ENCODE measurements around the gene SAMSN1. TPM values are rescaled to one million over a fixed set of nuclear protein-coding genes. Genes with fewer than 3 reads are reported as not detected.
"Not testable (repeated sequence)": the region's sequence is repeated elsewhere in the genome, so short reads cannot be mapped to it uniquely, and the experiment has no call there.

Gene SAMSN1
- total RNA-seq, 4 donors from 2014 or later = 0.29 to 3.0 (median 1.8) TPM

DNA sequence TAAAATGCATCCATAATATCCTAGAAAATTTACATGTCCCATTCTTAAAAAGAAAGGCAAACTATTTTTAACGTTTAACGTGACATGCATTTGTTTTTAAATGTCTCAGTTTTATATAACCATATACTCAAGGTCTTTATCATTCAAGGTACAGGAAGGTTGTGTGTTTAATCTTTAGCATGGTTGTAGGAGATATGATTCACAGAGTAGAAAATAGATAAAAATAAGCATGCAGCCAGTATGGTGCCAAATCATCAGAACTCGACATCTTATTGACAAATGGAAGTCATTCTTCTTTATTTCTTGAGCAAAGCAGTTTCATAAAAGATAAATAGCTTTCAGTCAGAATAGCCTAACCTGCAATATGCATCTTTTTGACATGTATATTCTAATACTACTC lies 51.0 kb downstream of the SAMSN1 start:
- no peaks in the 10 kb centered on the region for H3K27me3 ChIP-seq
- intact Hi-C loops (cut with DNase I; ENCODE audit: low total_unique reads) = no loop called here
- no peaks in the 10 kb centered on the region for H3K36me3 ChIP-seq
- no peak for DNase-seq
- H3K4me3 ChIP-seq = no peak overlapping the region
- TF ChIP-seq CTCF (IDR thresholded peaks at IDR 0.05) (no peak), POLR2A (IDR thresholded peaks at IDR 0.05) (no peak)
- no peaks in the 10 kb centered on the region for H3K4me1 ChIP-seq
- no peaks in the 10 kb centered on the region for H3K9me3 ChIP-seq
- H3K27ac ChIP-seq = no peak overlapping the region

DNA sequence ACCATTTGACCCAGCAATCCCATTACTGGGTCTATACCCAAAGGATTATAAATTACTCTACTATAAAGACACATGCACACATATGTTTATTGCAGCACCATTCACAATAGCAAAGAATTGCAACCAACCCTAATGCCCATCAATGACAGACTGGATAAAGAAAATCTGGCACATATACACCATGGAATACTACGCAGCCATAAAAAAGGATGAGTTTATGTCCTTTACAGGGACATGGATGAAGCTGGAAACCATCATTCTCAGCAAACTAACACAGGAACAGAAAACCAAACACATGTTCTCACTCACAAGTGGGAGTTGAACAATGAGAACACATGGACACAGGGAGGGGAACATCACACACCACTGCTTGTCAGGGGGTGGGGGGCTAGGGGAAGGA lies 51.9 kb downstream of the SAMSN1 start:
- H3K27ac ChIP-seq; H3K36me3 ChIP-seq; intact Hi-C loops (cut with DNase I; ENCODE audit: low total_unique reads); H3K4me1 ChIP-seq; H3K4me3 ChIP-seq; H3K9me3 ChIP-seq; H3K27me3 ChIP-seq; DNase-seq: not testable (repeated sequence)

- Histone ChIP-seq H3K9me3 (no peaks in the 10 kb centered on the region), H3K27me3 (no peaks in the 10 kb centered on the region), H3K27ac (no peak overlapping the region), H3K4me1 (no peaks in the 10 kb centered on the region), H3K4me3 (no peak overlapping the region), H3K36me3 (no peaks in the 10 kb centered on the region)
- DNase-seq = no peak
- TF ChIP-seq CTCF (IDR thresholded peaks at IDR 0.05) = no peak
- no peak for TF ChIP-seq POLR2A (IDR thresholded peaks at IDR 0.05)
- intact Hi-C loops (cut with DNase I; ENCODE audit: low total_unique reads) = no loop called here
Observed at GRCh38 chr21:14493731-14494130, 52.4 kb downstream of the SAMSN1 start.

- TF ChIP-seq CTCF (IDR thresholded peaks at IDR 0.05) = no peak
- no peak for TF ChIP-seq POLR2A (IDR thresholded peaks at IDR 0.05)
- Histone ChIP-seq H3K27me3 (no peaks in the 10 kb centered on the region), H3K36me3 (no peaks in the 10 kb centered on the region), H3K27ac (no peak overlapping the region), H3K9me3 (no peaks in the 10 kb centered on the region), H3K4me1 (no peaks in the 10 kb centered on the region), H3K4me3 (no peak overlapping the region)
- intact Hi-C loops (cut with DNase I; ENCODE audit: low total_unique reads) = no loop called here
- no peak for DNase-seq
Observed at GRCh38 chr21:14492931-14493330, 53.2 kb downstream of the SAMSN1 start.

DNA sequence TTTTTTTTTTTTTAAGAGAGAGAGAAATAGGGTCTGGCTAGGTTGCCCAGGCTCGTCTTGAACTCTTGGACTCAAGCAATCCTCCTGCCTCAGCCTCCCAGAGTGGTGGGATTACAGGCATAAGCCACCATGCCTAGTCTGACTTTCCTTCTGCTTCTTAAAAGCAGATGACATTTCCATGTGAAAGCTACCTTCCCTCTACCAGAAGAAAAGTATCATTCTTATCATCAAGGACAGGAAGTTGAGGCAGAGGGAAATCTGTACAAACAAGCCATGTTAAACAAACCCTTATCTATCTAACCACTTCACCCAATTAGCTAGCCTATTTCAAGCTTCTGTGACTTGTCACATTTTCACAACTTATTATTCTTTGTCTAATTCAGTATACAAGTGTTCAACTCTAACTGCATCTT lies 54.8 kb downstream of the SAMSN1 start:
- no peaks in the 10 kb centered on the region for H3K9me3 ChIP-seq
- H3K27ac ChIP-seq = no peak overlapping the region
- H3K36me3 ChIP-seq = no peaks in the 10 kb centered on the region
- TF ChIP-seq POLR2A (IDR thresholded peaks at IDR 0.05) = no peak
- TF ChIP-seq CTCF (IDR thresholded peaks at IDR 0.05) = no peak
- no peak overlapping the region for H3K4me3 ChIP-seq
- H3K4me1 ChIP-seq = no peaks in the 10 kb centered on the region
- intact Hi-C loops (cut with DNase I; ENCODE audit: low total_unique reads) = no loop called here
- no peaks in the 10 kb centered on the region for H3K27me3 ChIP-seq
- no peak for DNase-seq

GRCh38 chr21:14488672-14489204 lies 57.4 kb downstream of the SAMSN1 start:
- H3K27me3 ChIP-seq = no peaks in the 10 kb centered on the region
- H3K4me1 ChIP-seq = no peaks in the 10 kb centered on the region
- H3K4me3 ChIP-seq = no peak overlapping the region
- TF ChIP-seq POLR2A (IDR thresholded peaks at IDR 0.05) (no peak), CTCF (IDR thresholded peaks at IDR 0.05) (no peak)
- intact Hi-C loops (cut with DNase I; ENCODE audit: low total_unique reads) = no loop called here
- no peaks in the 10 kb centered on the region for H3K36me3 ChIP-seq
- no peak for DNase-seq
- H3K9me3 ChIP-seq = no peaks in the 10 kb centered on the region
- H3K27ac ChIP-seq = no peak overlapping the region

All from uterus (tissue), 4 donors.